Stimulated activated CD4-positive, alpha-beta T cell treated with anti-CD3 and anti-CD28 coated beads, Interleukin-1b, Interleukin-23, amount 100 ng/mL, for 4 hours (primary cell): ENCODE measurements around the gene CARD6.
"Not testable (repeated sequence)": the region's sequence is repeated elsewhere in the genome, so short reads cannot be mapped to it uniquely, and the experiment has no call there.

ENCODE experiments used
- DNase-seq, 2 donors: peaks; one replicate each; pipeline ENCODE4 v3.0.0-alpha.2; 2020; ENCODE audit warnings: low read depth in 2 of 2

CARD6 gene

DNA sequence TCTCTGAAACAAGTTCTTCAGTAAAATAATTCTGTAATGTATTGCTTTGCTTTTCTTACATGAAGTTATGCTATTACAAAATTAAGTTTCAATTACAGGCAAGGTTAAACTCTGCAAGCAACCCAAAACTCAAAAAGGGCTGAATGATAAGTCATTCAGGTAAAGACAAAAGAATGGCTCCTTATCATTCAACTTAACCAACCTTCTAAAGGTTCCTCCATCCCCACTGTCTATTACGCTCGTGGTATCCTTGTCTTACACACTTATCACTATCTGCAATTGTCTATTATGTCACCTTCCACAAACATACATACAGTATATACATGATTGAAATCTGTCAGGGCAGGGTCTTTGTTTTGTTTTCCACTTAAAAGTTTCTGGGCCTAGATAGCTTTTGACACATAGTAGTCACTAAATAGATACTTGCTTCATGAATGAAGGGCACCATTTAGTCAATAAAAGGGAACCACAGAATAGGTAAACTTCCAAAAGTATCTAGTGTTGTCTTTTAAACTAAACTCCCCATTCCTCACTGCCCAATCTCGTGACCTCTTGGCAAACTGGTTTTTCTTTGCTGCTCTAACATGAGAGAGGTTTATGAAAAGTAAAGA, 13.0 kb upstream of the CARD6 start:
- no peak for DNase-seq

DNA sequence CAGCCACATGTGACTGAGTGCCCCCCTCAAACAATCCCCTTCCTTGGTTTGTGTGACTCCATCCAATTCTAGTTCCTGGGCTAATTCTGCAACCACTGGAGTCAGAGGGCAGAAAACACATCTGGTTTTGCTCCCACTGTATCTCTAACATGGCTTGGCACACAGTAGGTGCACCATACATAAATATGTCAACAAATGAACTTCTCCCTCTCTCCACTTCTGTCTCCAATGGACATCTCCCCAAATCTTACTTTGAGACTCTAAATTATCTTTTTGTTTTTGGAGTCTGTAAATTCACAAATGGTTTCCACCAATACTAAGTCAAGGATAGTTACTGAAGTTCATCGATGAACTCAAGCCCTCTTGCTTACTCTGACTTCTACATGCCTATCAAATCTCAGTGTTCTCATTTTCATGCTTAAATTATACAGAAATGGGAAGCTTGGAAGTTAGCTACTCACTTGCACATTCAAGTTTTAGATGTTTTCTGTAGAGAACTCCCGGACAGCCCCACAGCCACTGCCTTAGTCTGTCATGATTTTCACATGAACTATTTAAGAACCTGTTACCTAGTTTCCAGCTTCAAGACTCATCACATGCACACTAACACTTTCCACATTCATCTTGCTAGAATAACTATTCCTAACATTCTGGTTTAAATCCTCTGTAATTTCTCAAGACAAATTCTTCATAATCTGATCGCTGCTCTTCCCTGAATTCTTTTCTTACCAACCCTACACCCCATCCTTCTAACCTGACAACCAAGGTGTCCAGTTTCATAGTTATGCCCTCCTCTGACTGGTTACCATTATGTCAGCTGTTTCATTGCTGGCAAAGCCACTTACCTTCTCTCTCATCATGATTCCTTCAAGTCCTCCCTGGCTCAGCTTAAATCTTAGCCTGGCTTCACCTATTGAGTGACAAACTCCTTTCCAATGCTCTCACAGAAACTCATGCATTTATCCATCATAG, 12.2 kb upstream of the CARD6 start:
- DNase-seq = no peak

DNA sequence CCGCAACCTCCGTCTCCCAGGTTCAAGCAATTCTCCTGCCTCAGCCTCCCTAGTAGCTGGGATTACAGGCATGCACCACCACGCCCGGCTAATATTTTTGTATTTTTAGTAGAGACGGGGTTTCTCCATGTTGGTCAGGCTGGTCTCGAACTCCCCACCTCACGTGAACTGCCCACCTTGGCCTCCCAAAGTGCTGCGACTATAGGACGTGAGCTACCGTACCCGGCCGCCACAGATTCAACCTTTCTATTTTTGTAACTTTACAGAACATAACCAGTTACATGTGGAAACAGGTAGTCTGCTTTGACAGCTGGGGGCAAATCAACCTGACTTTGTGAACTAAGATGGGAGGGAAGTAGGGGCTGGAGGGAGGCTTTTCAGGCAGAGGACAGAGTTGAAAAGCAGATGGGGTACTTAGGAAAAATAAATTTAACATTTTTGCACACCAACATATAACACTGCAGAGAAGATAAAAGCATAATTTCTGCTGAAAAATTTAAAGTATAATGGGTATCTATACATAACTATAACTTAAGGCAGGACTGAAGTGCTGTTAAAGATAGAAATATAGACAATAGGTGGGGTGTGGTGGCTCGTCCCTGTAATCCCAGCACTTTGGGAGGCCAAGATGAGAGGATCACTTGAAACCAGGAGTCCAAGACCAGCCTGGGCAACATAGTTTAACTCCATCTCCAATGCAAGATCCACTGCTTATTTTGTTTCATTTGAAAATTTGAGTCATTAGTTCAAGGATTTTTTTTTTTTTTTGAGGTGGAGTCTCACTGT, 11.2 kb upstream of the CARD6 start:
- DNase-seq = no peak

DNA sequence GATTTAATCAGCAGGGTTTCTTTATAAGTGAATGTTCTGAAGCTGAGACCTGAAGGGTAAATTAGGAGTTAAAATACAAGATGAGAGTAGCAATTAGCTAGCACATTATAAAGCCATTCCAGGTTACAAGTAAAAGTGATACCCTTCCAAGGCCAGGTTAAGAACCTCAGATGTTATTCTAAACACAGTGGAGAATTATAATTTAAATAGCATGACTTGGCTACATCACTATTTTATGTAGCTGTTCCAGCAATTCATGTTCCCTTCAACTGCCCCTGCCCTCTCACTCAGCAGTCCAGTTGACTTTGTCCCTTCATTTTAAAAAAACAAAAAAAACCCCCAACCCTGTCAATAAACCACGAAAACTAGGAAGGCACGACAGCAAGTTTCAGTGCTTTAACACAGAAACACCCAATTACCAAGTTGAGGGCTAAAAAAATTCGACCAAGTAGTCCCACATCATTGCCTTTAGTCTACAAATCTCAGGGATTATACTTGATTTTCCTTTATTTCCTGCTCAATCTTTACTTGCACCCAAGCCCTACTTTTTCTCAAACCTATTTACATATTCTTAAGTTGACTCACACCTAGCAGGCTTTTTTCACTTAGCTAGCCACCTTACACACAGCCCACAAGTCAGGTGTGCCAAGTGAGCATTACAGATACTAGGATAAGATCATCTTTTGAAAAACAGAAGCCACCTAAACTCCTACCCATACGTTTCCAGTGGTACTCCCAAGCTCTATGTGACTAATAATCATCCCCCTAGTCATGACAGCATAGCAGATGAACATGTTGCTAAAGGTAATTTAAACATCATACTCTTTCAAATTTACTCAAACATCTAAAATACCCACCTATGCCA, 9.6 kb upstream of the CARD6 start:
- no peak for DNase-seq

DNA sequence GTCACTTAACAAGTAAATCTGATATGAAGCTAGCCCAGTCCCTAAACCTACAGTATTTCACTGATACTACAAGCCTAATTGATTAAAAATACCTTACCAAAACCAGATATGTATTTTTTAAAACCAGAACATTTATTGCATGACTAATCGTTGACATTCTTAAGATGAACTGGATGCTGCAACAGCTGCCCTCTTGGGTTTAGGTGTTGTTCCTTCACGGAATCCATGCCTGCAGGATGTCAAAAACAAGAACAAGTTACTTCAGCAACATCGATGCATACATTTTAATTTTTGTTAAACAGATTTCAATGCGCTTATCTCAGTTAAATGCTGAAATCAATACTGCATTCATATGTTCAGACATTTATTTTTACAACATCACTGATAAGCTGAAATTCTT, 8.8 kb upstream of the CARD6 start:
- DNase-seq = no peak

DNA sequence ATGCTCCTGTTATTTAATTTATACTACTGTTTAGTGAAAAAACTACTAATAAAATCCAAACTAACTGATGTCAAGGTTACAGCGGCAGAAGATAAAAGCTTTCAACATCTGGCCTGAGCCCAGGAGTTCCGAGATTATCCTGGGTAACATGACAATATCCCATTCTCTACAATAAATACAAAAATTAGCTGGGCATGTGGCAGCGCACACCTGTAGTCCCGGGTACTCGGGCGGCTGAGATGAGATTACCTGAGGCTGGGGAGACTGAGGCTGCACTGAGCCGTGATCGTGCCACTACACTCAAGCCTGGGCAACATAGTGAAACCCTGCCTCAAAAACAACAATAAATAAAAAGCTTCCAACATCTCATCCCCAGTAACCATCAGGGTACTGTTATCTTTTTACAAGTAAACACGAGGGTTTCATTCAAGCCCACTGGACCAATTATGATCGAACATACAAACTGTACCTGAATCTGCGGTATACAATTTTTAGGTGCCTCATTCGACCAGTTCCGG, 7.4 kb upstream of the CARD6 start:
- DNase-seq = no peak

DNA sequence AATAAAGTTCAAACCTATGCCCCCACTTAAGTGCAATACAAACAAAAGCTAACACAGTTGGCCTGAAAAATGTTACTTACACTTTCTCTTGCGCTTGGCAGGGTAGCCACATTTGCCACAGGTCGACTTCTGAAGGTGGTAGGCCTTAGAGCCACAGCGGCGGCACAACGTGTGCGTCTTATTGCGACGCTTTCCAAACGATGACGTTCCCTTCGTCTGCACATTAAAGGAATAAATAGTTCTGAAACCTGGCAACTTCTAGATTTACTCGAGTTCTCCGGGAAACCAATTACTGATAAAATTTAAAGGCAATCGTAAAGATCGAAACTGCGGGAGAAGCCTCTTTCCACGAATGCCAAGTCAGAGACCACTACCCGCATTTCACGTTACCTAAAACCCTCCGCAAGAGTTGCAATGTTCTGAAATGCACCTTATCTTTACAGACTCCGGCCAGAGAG, 6.7 kb upstream of the CARD6 start:
- peak in 1 of 2 donors; percentile 21 for DNase-seq

DNA sequence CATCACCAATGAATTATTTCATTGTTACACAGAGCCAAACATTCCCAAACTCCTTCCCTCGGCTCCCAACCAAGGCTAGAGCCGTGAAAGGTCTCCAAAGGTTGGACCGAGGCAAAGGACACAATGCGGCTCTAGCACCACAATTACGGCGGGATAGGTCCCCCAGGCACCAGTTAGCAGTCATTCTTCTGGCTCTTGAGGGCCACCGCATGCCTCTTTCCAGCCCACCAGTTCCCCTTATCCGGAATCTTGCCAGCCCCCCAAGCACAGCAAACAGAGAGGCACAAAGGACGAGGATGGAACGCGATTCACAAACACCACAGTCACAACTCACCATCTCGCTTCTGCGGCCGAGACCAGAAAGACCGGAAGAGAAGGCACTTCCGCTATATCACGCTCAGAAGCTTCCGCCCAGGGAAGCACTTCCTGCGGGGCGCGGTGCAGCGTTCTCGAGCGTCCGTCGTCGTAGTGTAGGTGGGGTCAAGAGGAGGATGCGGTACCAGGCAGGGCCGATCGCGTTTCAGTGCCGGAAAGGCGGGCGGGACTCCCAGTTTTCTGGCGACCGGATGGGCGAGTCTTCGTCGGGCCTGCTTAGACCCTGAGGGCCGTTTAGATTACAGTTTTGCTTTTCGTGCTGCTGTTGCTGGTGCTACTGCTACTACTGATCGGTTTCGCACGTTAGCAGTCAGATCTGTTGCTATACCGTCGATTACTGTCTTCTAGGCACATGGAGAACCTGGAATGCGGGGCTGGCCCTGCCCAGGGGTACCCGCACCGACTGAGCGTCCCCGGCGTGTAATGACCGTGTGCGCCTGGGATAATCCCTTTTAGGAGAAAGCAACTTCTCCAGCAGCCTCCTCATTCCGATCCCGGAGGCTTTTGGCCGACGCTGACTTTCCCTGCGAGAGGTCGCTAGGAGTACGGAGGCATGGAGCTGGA, 6.0 kb upstream of the CARD6 start, which contains the start of gene RPL37:
TSS of gene RPL37 (minus strand) at position 374 of the 939 bp plus-strand sequence. CDS start at position 337, 37 bp downstream.
- DNase-seq = peak; percentile 79 to 86

DNA sequence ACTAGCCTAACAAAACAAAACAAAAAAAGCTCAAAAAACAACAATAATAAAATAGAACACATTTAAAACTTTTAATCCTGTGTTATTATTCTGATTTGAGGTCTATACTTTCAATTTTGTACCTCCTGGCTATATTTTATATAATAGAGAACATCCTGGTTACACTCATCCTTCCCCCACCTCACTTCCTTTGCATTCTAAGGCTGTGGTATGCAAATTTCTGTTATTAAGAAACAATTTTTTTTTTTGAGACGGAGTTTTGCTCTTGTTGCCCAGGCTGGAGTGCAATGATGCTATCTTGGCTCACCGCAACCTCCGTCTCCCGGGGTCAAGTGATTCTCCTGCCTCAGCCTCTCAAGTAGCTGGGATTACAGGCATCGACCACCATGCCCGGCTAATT, 3.1 kb upstream of the CARD6 start:
- DNase-seq = no peak

DNA sequence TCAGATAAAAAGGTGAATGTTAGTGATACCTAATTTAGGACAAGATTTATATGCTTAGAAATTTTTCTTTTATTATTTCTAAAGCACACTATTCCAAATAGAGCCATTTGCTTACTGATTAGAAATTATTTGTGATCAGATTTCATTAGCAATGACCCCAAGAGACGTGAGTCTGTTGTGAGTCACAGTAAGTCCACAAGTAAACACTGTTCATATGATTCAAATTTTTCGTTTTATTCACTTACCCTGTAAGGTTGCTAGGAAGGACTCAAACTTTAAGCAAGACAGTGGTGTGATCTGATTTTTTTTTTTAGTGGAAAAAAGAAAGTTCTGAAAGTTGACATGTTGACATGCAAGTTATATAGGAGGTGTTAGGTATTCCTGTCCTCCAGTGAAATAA, 1.2 kb downstream of the CARD6 start:
- no peak for DNase-seq

DNA sequence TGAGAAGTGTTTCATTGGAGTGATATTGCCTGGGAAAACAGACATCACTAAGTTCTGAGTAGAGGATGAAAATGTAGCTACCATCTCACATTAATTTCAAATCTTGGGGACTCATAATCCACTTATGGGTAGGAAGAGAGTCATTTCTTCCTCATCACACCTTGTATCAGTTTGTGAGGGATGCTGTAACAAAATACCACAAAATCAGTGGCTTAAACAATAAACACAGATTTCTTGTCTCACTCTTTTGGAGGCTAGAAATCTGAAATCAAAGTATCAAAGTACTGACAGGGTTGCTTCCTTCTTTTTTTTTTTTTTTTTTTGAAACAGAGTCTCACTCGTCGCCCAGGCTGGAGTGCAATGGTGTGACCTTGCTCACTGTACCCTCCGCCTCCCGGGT, 3.4 kb downstream of the CARD6 start:
- no peak for DNase-seq

DNA sequence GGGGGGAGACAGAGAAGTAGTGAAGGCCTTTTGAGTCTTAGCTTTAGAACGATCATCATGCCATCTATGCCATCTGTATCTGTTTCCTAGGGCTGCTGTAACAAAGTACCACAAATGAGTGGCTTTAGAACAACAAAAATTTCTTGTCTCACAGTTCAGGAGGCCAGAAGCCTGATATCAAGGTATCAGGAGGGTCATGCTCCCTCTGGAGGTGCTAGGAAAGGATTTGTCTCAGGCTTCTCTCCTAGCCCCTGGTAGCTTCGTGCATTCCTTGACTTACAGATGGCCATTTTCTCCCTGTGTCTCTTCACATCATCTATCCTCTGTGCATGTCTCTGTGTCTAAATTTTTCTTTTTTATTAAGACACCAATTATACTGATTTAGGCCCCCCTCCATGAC, 5.2 kb downstream of the CARD6 start:
- no peak for DNase-seq

DNA sequence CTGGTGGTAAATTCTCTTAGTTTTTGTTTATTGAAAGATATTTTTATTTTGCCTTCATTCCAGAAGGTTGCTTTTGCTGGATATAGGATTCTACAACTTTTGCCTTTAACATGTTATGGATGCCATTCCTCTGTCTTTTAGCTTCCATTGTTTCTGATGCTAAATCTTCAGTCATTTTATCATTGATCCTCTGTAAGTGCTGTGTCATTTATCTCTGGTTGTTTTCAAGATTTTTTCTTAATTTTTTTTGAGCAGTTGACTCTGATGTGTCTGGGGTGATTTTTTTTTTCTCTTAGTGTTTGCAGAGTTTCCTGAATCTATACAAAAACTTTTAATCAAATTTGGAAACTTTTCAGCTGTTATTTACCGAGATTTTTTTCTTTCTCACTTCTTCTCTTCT, 6.4 kb downstream of the CARD6 start:
- DNase-seq = no peak

DNA sequence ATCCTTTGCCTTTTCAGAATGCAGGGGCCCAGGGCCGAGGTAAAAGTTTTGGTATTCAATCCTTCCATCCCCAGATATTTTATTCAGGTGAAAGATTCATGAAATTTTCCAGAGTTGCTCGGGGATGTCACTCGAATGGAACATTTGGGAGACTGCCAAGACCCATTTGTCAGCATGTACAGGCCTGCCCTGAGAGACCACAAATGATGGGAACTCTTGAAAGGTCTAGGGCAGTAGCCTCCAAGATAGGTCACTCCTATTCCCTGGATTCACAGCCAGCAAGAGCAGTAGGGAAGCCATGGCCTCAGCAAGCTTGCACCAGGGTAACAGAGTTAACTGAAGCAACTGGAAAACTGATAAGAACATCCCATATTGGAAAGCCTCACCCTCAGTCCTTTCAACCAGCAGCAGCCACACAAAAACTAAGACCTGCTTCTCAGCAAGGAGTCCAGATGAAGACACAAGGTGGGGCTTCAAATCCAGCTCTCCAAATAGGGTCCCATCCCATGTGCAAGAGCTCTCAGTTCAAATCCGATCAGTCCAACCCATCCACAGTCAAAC, 12.5 kb downstream of the CARD6 start:
- no peak for DNase-seq

DNA sequence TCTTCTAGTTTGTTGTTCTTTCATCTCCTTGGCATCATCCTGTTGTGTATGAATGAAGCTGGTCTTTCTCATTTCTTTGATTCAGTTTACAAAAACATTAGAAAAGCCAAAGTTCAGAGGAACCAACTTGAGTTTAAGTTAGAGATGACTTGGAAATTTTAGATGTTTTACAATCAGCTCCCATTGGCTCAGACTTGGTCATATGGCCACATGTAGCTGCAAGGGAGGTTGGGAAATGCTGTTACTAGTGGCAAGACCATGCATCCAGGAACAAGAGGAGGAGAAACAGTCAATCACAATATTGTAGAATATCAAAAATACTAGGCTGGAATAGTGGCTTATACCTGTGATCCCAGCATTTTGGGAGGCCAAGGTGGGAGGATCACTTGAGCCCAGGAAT, 19.5 kb downstream of the CARD6 start:
- DNase-seq = no peak

DNA sequence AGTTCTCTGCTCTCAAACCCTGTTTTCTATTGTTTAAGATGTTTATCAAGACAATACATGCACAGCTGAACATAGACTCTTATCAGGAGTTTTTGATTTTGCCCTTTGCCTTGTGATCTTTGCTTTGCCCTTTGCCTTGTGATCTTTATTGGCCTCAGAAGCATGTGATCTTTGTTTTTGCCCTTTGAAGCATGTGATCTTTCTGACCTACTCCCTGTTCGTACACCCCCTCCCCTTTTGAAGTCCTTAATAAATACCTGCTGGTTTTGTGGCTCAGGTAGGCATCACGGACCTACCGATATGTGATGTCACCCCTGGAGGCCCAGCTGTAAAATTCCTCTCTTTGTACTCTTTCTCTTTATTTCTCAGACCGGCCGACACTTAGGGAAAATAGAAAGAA, 23.8 kb downstream of the CARD6 start:
- DNase-seq = not testable (repeated sequence)

DNA sequence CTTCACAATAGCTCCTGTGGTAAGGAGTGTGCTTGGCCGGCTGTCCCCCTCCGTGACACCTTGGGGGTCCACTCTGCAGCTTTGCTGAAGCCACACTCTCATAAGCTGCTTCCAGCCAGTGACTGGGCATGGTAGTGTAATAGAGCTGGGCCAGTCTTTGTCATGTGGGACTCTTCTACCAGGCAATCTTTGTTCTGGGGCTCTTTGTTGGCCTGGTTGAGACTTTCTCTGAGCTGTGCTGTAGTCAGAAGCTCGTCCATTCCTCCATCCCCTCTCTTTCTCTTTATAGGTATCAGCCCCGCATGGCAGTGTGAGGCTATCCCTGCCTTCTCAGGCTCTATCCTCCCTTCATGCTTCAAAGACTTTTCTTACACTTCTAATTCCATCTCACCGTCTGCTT, 25.7 kb downstream of the CARD6 start:
- DNase-seq = no peak

DNA sequence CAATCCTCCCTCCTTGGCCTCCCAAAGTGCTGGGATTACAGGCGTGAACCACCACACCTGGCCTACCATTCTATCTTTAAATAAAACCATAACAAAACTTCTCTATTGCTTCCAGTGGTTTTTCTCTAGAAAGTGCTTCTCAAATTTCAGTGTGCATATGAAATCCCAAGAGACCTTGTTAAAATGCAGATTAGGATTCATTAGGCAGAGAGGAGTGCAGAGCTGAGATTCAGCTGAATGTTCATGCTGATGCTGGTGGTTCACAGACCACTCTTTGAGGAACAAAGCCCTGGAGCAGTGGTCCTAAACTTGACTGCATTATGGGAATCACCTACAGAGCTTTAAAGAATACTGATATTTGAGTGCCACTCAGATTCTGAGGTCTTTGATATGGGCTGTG, 28.2 kb downstream of the CARD6 start:
- DNase-seq = no peak

DNA sequence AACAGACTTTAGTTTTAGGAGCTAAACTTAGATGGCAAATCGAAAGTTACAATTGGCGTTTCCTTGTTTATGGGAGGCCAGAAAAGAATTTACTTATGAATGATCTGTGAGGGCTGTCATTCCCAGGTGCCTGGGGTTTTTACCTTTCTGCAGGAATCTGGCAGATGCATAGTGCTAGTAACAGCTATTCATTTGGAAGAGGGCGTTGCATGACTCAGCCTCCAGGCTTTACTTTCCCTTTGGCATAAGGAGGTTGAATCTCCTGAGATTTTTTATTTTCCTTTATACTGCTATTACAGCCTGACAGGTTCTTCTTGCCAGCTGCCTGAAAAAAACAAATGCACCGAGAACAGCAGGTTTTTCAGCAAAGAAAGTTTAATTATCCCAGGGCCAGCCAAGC, 30.0 kb downstream of the CARD6 start:
- DNase-seq = no peak

DNA sequence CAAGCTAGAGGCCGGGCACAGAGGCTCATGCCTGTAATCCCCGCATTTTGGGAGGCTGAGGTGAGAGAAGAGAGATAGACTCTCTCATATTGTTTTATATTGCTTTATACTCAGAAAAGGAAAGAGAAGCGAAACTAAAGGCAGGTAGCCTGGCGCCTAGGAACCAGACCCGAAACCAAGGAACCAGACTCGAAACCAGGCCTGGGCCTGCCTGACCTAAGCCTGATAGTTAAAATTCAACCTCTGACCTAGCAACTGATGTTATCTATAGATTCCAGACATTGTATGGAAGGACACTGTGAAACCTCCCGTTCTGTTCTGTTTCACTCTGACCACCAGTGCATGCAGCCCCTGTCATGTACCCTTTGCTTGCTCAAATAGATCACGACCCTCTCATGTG, 31.1 kb downstream of the CARD6 start:
- DNase-seq = not testable (repeated sequence)
